Lower leg skin (tissue), 3 donors: ENCODE measurements around the gene DPP6.

Experiments
- POLR2A ChIP-seq, 2 donors: fragments of 450-650 bp; IDR thresholded peaks; one replicate each; pipeline ENCODE4 v1.6.1; 2016 to 2017; ENCODE audit warnings: antibody characterized with exemption in 2 of 2, mild to moderate bottlenecking in 1 of 2, moderate library complexity in 1 of 2
- TF ChIP-seq, protein P1 (sequence below), 3 donors: fragments of 450-650 bp; IDR thresholded peaks; one replicate each; pipeline ENCODE4 v1.5.1; 2016; ENCODE audit warnings: antibody characterized with exemption in 3 of 3, mild to moderate bottlenecking in 3 of 3, moderate library complexity in 2 of 3

DNA sequence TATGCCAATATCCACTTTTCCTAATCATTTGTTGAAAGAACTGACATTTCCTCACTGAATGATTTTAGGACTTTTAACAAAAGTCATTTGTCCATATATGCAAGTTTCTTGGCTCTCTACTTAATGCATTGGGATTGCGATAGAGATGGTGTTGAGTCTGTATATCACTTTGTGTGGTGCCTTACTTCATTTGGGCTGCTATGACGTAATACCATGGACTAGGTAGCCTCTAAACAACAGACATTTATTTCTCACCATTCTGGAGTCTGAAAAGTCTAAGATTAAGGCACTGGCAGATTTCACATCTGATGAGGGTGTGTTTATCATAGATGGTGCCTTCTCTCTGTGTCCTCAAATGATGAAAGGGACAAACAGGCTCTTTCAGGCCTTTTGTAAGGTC lies 342.6 kb downstream of the DPP6 start:
- TF ChIP-seq, protein P1, sequence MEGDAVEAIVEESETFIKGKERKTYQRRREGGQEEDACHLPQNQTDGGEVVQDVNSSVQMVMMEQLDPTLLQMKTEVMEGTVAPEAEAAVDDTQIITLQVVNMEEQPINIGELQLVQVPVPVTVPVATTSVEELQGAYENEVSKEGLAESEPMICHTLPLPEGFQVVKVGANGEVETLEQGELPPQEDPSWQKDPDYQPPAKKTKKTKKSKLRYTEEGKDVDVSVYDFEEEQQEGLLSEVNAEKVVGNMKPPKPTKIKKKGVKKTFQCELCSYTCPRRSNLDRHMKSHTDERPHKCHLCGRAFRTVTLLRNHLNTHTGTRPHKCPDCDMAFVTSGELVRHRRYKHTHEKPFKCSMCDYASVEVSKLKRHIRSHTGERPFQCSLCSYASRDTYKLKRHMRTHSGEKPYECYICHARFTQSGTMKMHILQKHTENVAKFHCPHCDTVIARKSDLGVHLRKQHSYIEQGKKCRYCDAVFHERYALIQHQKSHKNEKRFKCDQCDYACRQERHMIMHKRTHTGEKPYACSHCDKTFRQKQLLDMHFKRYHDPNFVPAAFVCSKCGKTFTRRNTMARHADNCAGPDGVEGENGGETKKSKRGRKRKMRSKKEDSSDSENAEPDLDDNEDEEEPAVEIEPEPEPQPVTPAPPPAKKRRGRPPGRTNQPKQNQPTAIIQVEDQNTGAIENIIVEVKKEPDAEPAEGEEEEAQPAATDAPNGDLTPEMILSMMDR (IDR thresholded peaks at IDR 0.05) = no peak
- no peak for TF ChIP-seq POLR2A (IDR thresholded peaks at IDR 0.05)
